ENCODE data around the gene ITPRIPL1.

The ITPRIPL1 gene

GRCh38 chr2:96359866-96360265 is 34.7 kb downstream of the ITPRIPL1 start:
- WGBS, 2 donors (ENCODE audit: extremely low coverage in 2 of 2, insufficient read length in 2 of 2, insufficient replicate concordance in 1 of 2) = no CpG with 5 or more reads among the region's 1 CpG
- Histone ChIP-seq H3K79me1 (ENCODE audit: low read depth, low read length) (no peaks in the 10 kb centered on the region), H2BK120ac (ENCODE audit: low read depth, low read length) (no peak overlapping the region)

GRCh38 chr2:96361751-96362150 is 36.6 kb downstream of the ITPRIPL1 start:
- no peak overlapping the region for H3K9ac ChIP-seq (ENCODE audit: low read depth, low read length, poor library complexity)
- H4K91ac ChIP-seq (ENCODE audit: low read depth, low read length, poor library complexity) = no peak overlapping the region
- no peaks in the 10 kb centered on the region for H3K9me3 ChIP-seq (replicated peaks in 1 of 2; ENCODE audit: control insufficient read depth in 2 of 2, insufficient read depth in 1 of 2, low read depth in 1 of 2, low read length in 2 of 2)
- H3K27me3 ChIP-seq (ENCODE audit: control insufficient read depth in 3 of 3, insufficient read depth in 3 of 3, low read depth in 1 of 3, low read length in 3 of 3) = no peaks in the 10 kb centered on the region
- H2AK5ac ChIP-seq (ENCODE audit: low read depth, low read length) = no peak overlapping the region
- H2BK5ac ChIP-seq (ENCODE audit: low read length) = no peak overlapping the region
- no peak overlapping the region for H3K4me3 ChIP-seq (ENCODE audit: low read length in 2 of 2)
- no peak for DNase-seq (ENCODE audit: low spot score)
- no peak overlapping the region for H3K23ac ChIP-seq (ENCODE audit: low read depth, low read length, poor library complexity)
- H2BK12ac ChIP-seq (ENCODE audit: low read length) = no peak overlapping the region
- peaks cover 47 to 97% of the 10 kb centered on the region in 2 donors for H3K36me3 ChIP-seq (replicated peaks in 1 of 2; ENCODE audit: control insufficient read depth in 2 of 2, insufficient read depth in 2 of 2, low read length in 2 of 2)
- no peaks in the 10 kb centered on the region for H3K4me1 ChIP-seq (ENCODE audit: control insufficient read depth in 2 of 2, insufficient read depth in 1 of 2, low read depth in 1 of 2, low read length in 2 of 2)
- no peak overlapping the region for H2BK15ac ChIP-seq (ENCODE audit: low read length)
- no peak overlapping the region for H2AFZ ChIP-seq (ENCODE audit: low read length)
- no peak overlapping the region for H2BK120ac ChIP-seq (ENCODE audit: low read depth, low read length)
- no peaks in the 10 kb centered on the region for H3K79me1 ChIP-seq (ENCODE audit: low read depth, low read length)
- H3K18ac ChIP-seq (ENCODE audit: low read length) = no peak overlapping the region
- H3K4me2 ChIP-seq (ENCODE audit: insufficient read depth, low read length, poor library complexity, severe bottlenecking) = no peak overlapping the region
- no peak overlapping the region for H4K8ac ChIP-seq (ENCODE audit: low read depth, low read length)
- WGBS, 2 donors (ENCODE audit: extremely low coverage in 2 of 2, insufficient read length in 2 of 2, insufficient replicate concordance in 1 of 2) = no CpG with 5 or more reads among the region's 2 CpGs
- H3K27ac ChIP-seq (replicated peaks; ENCODE audit: low read length) = no peak overlapping the region
- H3K14ac ChIP-seq (ENCODE audit: low read length) = no peak overlapping the region
- no peak overlapping the region for H3K4ac ChIP-seq (ENCODE audit: low read length)

More at GRCh38 chr2:96359866-96360265, 34.7 kb downstream of the ITPRIPL1 start:
- H3K4me3 ChIP-seq (ENCODE audit: low read length in 2 of 2) = no peak overlapping the region
- H3K18ac ChIP-seq (ENCODE audit: low read length) = no peak overlapping the region
- no peak overlapping the region for H3K4me2 ChIP-seq (ENCODE audit: insufficient read depth, low read length, poor library complexity, severe bottlenecking)
- H2AK5ac ChIP-seq (ENCODE audit: low read depth, low read length) = no peak overlapping the region
- no peaks in the 10 kb centered on the region for H3K4me1 ChIP-seq (ENCODE audit: control insufficient read depth in 2 of 2, insufficient read depth in 1 of 2, low read depth in 1 of 2, low read length in 2 of 2)
- no peak overlapping the region for H3K14ac ChIP-seq (ENCODE audit: low read length)
- no peak overlapping the region for H4K8ac ChIP-seq (ENCODE audit: low read depth, low read length)
- H3K4ac ChIP-seq (ENCODE audit: low read length) = no peak overlapping the region
- no peak overlapping the region for H3K27ac ChIP-seq (replicated peaks; ENCODE audit: low read length)
- H3K9ac ChIP-seq (ENCODE audit: low read depth, low read length, poor library complexity) = no peak overlapping the region
- no peaks in the 10 kb centered on the region for H3K9me3 ChIP-seq (replicated peaks in 1 of 2; ENCODE audit: control insufficient read depth in 2 of 2, insufficient read depth in 1 of 2, low read depth in 1 of 2, low read length in 2 of 2)
- no peak overlapping the region for H2AFZ ChIP-seq (ENCODE audit: low read length)
- H2BK12ac ChIP-seq (ENCODE audit: low read length) = no peak overlapping the region
- H3K27me3 ChIP-seq (ENCODE audit: control insufficient read depth in 3 of 3, insufficient read depth in 3 of 3, low read depth in 1 of 3, low read length in 3 of 3) = no peaks in the 10 kb centered on the region
- H2BK15ac ChIP-seq (ENCODE audit: low read length) = no peak overlapping the region
- no peak overlapping the region for H2BK5ac ChIP-seq (ENCODE audit: low read length)
- H3K36me3 ChIP-seq (replicated peaks in 1 of 2; ENCODE audit: control insufficient read depth in 2 of 2, insufficient read depth in 2 of 2, low read length in 2 of 2) = peaks cover 44 to 96% of the 10 kb centered on the region in 2 donors
- H3K23ac ChIP-seq (ENCODE audit: low read depth, low read length, poor library complexity) = no peak overlapping the region
- H4K91ac ChIP-seq (ENCODE audit: low read depth, low read length, poor library complexity) = no peak overlapping the region
- no peak for DNase-seq (ENCODE audit: low spot score)

- no peak overlapping the region for H3K18ac ChIP-seq (ENCODE audit: low read length)
- H3K4me3 ChIP-seq (ENCODE audit: low read length in 2 of 2) = no peak overlapping the region
- H2AFZ ChIP-seq (ENCODE audit: low read length) = no peak overlapping the region
- H3K27me3 ChIP-seq (ENCODE audit: control insufficient read depth in 3 of 3, insufficient read depth in 3 of 3, low read depth in 1 of 3, low read length in 3 of 3) = no peaks in the 10 kb centered on the region
- DNase-seq (ENCODE audit: low spot score) = no peak
- no peak overlapping the region for H3K23ac ChIP-seq (ENCODE audit: low read depth, low read length, poor library complexity)
- H3K36me3 ChIP-seq (replicated peaks in 1 of 2; ENCODE audit: control insufficient read depth in 2 of 2, insufficient read depth in 2 of 2, low read length in 2 of 2) = peaks cover 59 to 98% of the 10 kb centered on the region in 2 donors
- H3K4ac ChIP-seq (ENCODE audit: low read length) = no peak overlapping the region
- no peak overlapping the region for H2BK12ac ChIP-seq (ENCODE audit: low read length)
- no peak overlapping the region for H2BK120ac ChIP-seq (ENCODE audit: low read depth, low read length)
- no peak overlapping the region for H3K14ac ChIP-seq (ENCODE audit: low read length)
- no peaks in the 10 kb centered on the region for H3K79me1 ChIP-seq (ENCODE audit: low read depth, low read length)
- H3K27ac ChIP-seq (replicated peaks; ENCODE audit: low read length) = no peak overlapping the region
- H3K4me2 ChIP-seq (ENCODE audit: insufficient read depth, low read length, poor library complexity, severe bottlenecking) = no peak overlapping the region
- no peak overlapping the region for H4K8ac ChIP-seq (ENCODE audit: low read depth, low read length)
- H3K9ac ChIP-seq (ENCODE audit: low read depth, low read length, poor library complexity) = no peak overlapping the region
- H2BK15ac ChIP-seq (ENCODE audit: low read length) = no peak overlapping the region
- no peaks in the 10 kb centered on the region for H3K9me3 ChIP-seq (replicated peaks in 1 of 2; ENCODE audit: control insufficient read depth in 2 of 2, insufficient read depth in 1 of 2, low read depth in 1 of 2, low read length in 2 of 2)
- H4K91ac ChIP-seq (ENCODE audit: low read depth, low read length, poor library complexity) = no peak overlapping the region
- no peak overlapping the region for H2AK5ac ChIP-seq (ENCODE audit: low read depth, low read length)
- no peak overlapping the region for H2BK5ac ChIP-seq (ENCODE audit: low read length)
- no peaks in the 10 kb centered on the region for H3K4me1 ChIP-seq (ENCODE audit: control insufficient read depth in 2 of 2, insufficient read depth in 1 of 2, low read depth in 1 of 2, low read length in 2 of 2)
- WGBS, 2 donors (ENCODE audit: extremely low coverage in 2 of 2, insufficient read length in 2 of 2, insufficient replicate concordance in 1 of 2) = no CpG with 5 or more reads among the region's 2 CpGs
These were observed 44.1 kb downstream of the ITPRIPL1 start for GRCh38 chr2:96369186-96369585.

- Histone ChIP-seq H3K79me1 (ENCODE audit: low read depth, low read length) (no peaks in the 10 kb centered on the region), H3K4me3 (ENCODE audit: low read length in 2 of 2) (no peak overlapping the region), H3K9ac (ENCODE audit: low read depth, low read length, poor library complexity) (no peak overlapping the region), H2BK5ac (ENCODE audit: low read length) (no peak overlapping the region), H3K9me3 (replicated peaks in 1 of 2; ENCODE audit: control insufficient read depth in 2 of 2, insufficient read depth in 1 of 2, low read depth in 1 of 2, low read length in 2 of 2) (peaks cover 16 to 24% of the 10 kb centered on the region in 2 donors), H4K91ac (ENCODE audit: low read depth, low read length, poor library complexity) (no peak overlapping the region), H2AFZ (ENCODE audit: low read length) (no peak overlapping the region), H3K4me2 (ENCODE audit: insufficient read depth, low read length, poor library complexity, severe bottlenecking) (no peak overlapping the region), H3K4me1 (ENCODE audit: control insufficient read depth in 2 of 2, insufficient read depth in 1 of 2, low read depth in 1 of 2, low read length in 2 of 2) (no peaks in the 10 kb centered on the region), H2BK120ac (ENCODE audit: low read depth, low read length) (no peak overlapping the region), H2BK15ac (ENCODE audit: low read length) (no peak overlapping the region), H3K14ac (ENCODE audit: low read length) (no peak overlapping the region), H3K27ac (replicated peaks; ENCODE audit: low read length) (no peak overlapping the region), H3K4ac (ENCODE audit: low read length) (no peak overlapping the region), H4K8ac (ENCODE audit: low read depth, low read length) (no peak overlapping the region), H3K18ac (ENCODE audit: low read length) (no peak overlapping the region), H3K23ac (ENCODE audit: low read depth, low read length, poor library complexity) (no peak overlapping the region), H2BK12ac (ENCODE audit: low read length) (no peak overlapping the region), H3K27me3 (ENCODE audit: control insufficient read depth in 3 of 3, insufficient read depth in 3 of 3, low read depth in 1 of 3, low read length in 3 of 3) (no peaks in the 10 kb centered on the region), H2AK5ac (ENCODE audit: low read depth, low read length) (no peak overlapping the region), H3K36me3 (replicated peaks in 1 of 2; ENCODE audit: control insufficient read depth in 2 of 2, insufficient read depth in 2 of 2, low read length in 2 of 2) (peaks cover 37 to 51% of the 10 kb centered on the region in 2 donors)
- WGBS, 2 donors (ENCODE audit: extremely low coverage in 2 of 2, insufficient read length in 2 of 2, insufficient replicate concordance in 1 of 2) = no CpG with 5 or more reads among the region's 2 CpGs
- DNase-seq (ENCODE audit: low spot score) = no peak
These were observed 49.3 kb downstream of the ITPRIPL1 start for GRCh38 chr2:96374211-96374951.

All from neuronal stem cell (in vitro differentiated cells).